ENCODE results near the gene BRIP1. TPM values are rescaled to one million over a fixed set of nuclear protein-coding genes. Genes with fewer than 3 reads are reported as not detected.

BRIP1 gene
- total and polyA plus RNA-seq, 2 experiments from 2014 or later = 2.2 to 4.0 TPM

DNA sequence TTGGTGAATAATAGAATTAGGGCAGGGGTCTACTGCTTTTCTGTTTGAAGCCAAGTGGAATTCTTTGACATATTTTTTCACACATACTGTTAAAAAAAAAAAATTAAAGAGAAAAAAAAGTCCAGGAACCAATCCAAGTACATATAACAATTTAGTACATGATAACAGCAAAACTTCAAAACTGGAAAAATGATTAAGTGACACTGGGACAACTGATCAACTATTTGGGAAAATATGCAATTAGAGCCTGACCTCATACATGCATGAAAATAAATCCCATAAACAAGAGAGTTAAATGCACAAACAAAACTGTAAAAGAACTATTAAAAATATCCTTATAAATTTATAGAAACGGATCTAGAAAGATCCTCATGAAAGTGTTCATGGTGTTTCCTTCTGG is 27.7 kb downstream of the BRIP1 start:
- H3K27ac ChIP-seq = no peak overlapping the region
- no peaks in the 10 kb centered on the region for H3K36me3 ChIP-seq (ENCODE audit: low read depth)
- H3K4me1 ChIP-seq (ENCODE audit: insufficient read depth) = peaks cover 16% of the 10 kb centered on the region; the same call in 1 of the 2 replicates
- no peak overlapping the region for H2AFZ ChIP-seq
- no peaks in the 10 kb centered on the region for H3K79me2 ChIP-seq (ENCODE audit: insufficient read depth)
- H3F3A ChIP-seq (ENCODE audit: insufficient read depth) = no peaks in the 10 kb centered on the region
- H3K4me3 ChIP-seq = no peak overlapping the region
- H3K4me2 ChIP-seq (ENCODE audit: unreplicated experiment) = no peak overlapping the region
- 90 to 95% methylated on average over 1 of the region's 1 CpG for WGBS, 2 experiments (ENCODE audit: low coverage in 1 of 2, low lambda C conversion rate in 2 of 2, missing lambda C conversion rate in 2 of 2)
- TF ChIP-seq EZH2phosphoT487 (IDR thresholded peaks at IDR 0.05; ENCODE audit: insufficient read depth, low read depth) (no peak), EZH2 (IDR thresholded peaks at IDR 0.05; ENCODE audit: insufficient read depth, poor library complexity, severe bottlenecking) (no peak)
- no peak overlapping the region for H3K9ac ChIP-seq
- no peaks in the 10 kb centered on the region for H3K9me2 ChIP-seq (ENCODE audit: insufficient read depth)
- DNase-seq = no peak
- no peaks in the 10 kb centered on the region for H3K9me3 ChIP-seq (ENCODE audit: low read depth)
- H4K20me1 ChIP-seq (ENCODE audit: insufficient read depth) = no peaks in the 10 kb centered on the region
- no peaks in the 10 kb centered on the region for H3K27me3 ChIP-seq (replicated peaks; ENCODE audit: insufficient read depth)
- in situ Hi-C loops (cut with MboI) = loop anchor here (25.0 kb wide), 1 partner anchor 398 kb away; no protein-coding TSS in a partner anchor

DNA sequence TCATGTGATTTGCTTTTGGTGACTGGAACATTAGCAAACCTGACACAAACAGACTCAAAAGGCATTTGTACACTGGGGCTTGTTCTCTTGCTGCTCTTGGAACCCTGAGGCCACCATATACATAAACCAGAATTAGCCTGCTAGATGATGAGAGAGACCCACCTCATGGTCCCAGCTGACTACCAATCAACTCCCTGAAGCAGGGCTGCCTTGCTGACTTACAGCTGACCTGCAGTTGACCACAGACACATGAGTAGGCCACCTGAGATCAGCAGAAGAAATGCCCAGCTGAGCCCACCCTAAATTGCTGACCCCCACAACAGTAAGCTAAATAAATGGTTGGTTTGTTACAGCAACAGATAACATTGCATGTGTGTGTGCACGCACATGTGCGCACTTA is 28.7 kb downstream of the BRIP1 start:
- no peak overlapping the region for H2AFZ ChIP-seq
- no peak overlapping the region for H3K27ac ChIP-seq
- 97 to 100% methylated on average over 2 of the region's 2 CpGs for WGBS, 2 experiments (ENCODE audit: low coverage in 1 of 2, low lambda C conversion rate in 2 of 2, missing lambda C conversion rate in 2 of 2)

GRCh38 chr17:61833536-61834193 is 29.7 kb downstream of the BRIP1 start:
- H3K27me3 ChIP-seq (replicated peaks; ENCODE audit: insufficient read depth) = no peaks in the 10 kb centered on the region
- H3K9me3 ChIP-seq (ENCODE audit: low read depth) = no peaks in the 10 kb centered on the region
- TF ChIP-seq EZH2phosphoT487 (IDR thresholded peaks at IDR 0.05; ENCODE audit: insufficient read depth, low read depth) (no peak), EZH2 (IDR thresholded peaks at IDR 0.05; ENCODE audit: insufficient read depth, poor library complexity, severe bottlenecking) (no peak)
- in situ Hi-C loops (cut with MboI) = loop anchor here (25.0 kb wide), 1 partner anchor 396 kb away; no protein-coding TSS in a partner anchor
- 80 to 84% methylated on average over 7 of the region's 7 CpGs for WGBS, 2 experiments (ENCODE audit: low coverage in 1 of 2, low lambda C conversion rate in 2 of 2, missing lambda C conversion rate in 2 of 2)
- DNase-seq = peak; percentile 77
- no peak overlapping the region for H3K4me3 ChIP-seq
- H3K9ac ChIP-seq = no peak overlapping the region
- H4K20me1 ChIP-seq (ENCODE audit: insufficient read depth) = no peaks in the 10 kb centered on the region
- peaks cover 16% of the 10 kb centered on the region; the same call in 1 of the 2 replicates for H3K4me1 ChIP-seq (ENCODE audit: insufficient read depth)
- peak overlapping the region; percentile 8 for H3K4me2 ChIP-seq (ENCODE audit: unreplicated experiment)
- H3K27ac ChIP-seq = no peak overlapping the region
- no peaks in the 10 kb centered on the region for H3F3A ChIP-seq (ENCODE audit: insufficient read depth)
- H3K79me2 ChIP-seq (ENCODE audit: insufficient read depth) = no peaks in the 10 kb centered on the region
- no peak overlapping the region for H2AFZ ChIP-seq
- H3K36me3 ChIP-seq (ENCODE audit: low read depth) = no peaks in the 10 kb centered on the region
- H3K9me2 ChIP-seq (ENCODE audit: insufficient read depth) = no peaks in the 10 kb centered on the region

More for the DNA sequence above, 28.7 kb downstream of the BRIP1 start:
- H3K27me3 ChIP-seq (replicated peaks; ENCODE audit: insufficient read depth) = no peaks in the 10 kb centered on the region
- no peak for DNase-seq
- H3K79me2 ChIP-seq (ENCODE audit: insufficient read depth) = no peaks in the 10 kb centered on the region
- no peak overlapping the region for H3K4me2 ChIP-seq (ENCODE audit: unreplicated experiment)
- H3K9ac ChIP-seq = no peak overlapping the region
- H3F3A ChIP-seq (ENCODE audit: insufficient read depth) = no peaks in the 10 kb centered on the region
- H3K9me3 ChIP-seq (ENCODE audit: low read depth) = no peaks in the 10 kb centered on the region
- TF ChIP-seq EZH2 (IDR thresholded peaks at IDR 0.05; ENCODE audit: insufficient read depth, poor library complexity, severe bottlenecking) (no peak), EZH2phosphoT487 (IDR thresholded peaks at IDR 0.05; ENCODE audit: insufficient read depth, low read depth) (no peak)
- in situ Hi-C loops (cut with MboI) = loop anchor here (25.0 kb wide), 1 partner anchor 397 kb away; no protein-coding TSS in a partner anchor
- H3K4me1 ChIP-seq (ENCODE audit: insufficient read depth) = peaks cover 16% of the 10 kb centered on the region; the same call in 1 of the 2 replicates
- no peak overlapping the region for H3K4me3 ChIP-seq
- no peaks in the 10 kb centered on the region for H3K36me3 ChIP-seq (ENCODE audit: low read depth)
- no peaks in the 10 kb centered on the region for H3K9me2 ChIP-seq (ENCODE audit: insufficient read depth)
- no peaks in the 10 kb centered on the region for H4K20me1 ChIP-seq (ENCODE audit: insufficient read depth)

GRCh38 chr17:61832463-61832862 is 30.9 kb downstream of the BRIP1 start:
- no peaks in the 10 kb centered on the region for H4K20me1 ChIP-seq (ENCODE audit: insufficient read depth)
- H3K9me3 ChIP-seq (ENCODE audit: low read depth) = no peaks in the 10 kb centered on the region
- no peak overlapping the region for H3K4me2 ChIP-seq (ENCODE audit: unreplicated experiment)
- no peak overlapping the region for H3K4me3 ChIP-seq
- no peaks in the 10 kb centered on the region for H3F3A ChIP-seq (ENCODE audit: insufficient read depth)
- H3K9me2 ChIP-seq (ENCODE audit: insufficient read depth) = no peaks in the 10 kb centered on the region
- H3K27ac ChIP-seq = no peak overlapping the region
- H2AFZ ChIP-seq = no peak overlapping the region
- H3K79me2 ChIP-seq (ENCODE audit: insufficient read depth) = no peaks in the 10 kb centered on the region
- DNase-seq = no peak
- no peak overlapping the region for H3K9ac ChIP-seq
- in situ Hi-C loops (cut with MboI) = loop anchor here (25.0 kb wide), 1 partner anchor 395 kb away; no protein-coding TSS in a partner anchor
- H3K27me3 ChIP-seq (replicated peaks; ENCODE audit: insufficient read depth) = no peaks in the 10 kb centered on the region
- whole genome bisulfite sequencing, 2 experiments (ENCODE audit: low coverage in 1 of 2, low lambda C conversion rate in 2 of 2, missing lambda C conversion rate in 2 of 2) = 97 to 100% methylated on average over 3 of the region's 3 CpGs
- H3K4me1 ChIP-seq (ENCODE audit: insufficient read depth) = peaks cover 16% of the 10 kb centered on the region; the same call in 1 of the 2 replicates
- TF ChIP-seq EZH2 (IDR thresholded peaks at IDR 0.05; ENCODE audit: insufficient read depth, poor library complexity, severe bottlenecking) (no peak), EZH2phosphoT487 (IDR thresholded peaks at IDR 0.05; ENCODE audit: insufficient read depth, low read depth) (no peak)
- H3K36me3 ChIP-seq (ENCODE audit: low read depth) = no peaks in the 10 kb centered on the region; the same call in 1 of the 2 replicates

Data from GM23248 (cell line).